Loucy (cell line): ENCODE data around the gene LHX4.

Source experiments
- H2AFZ ChIP-seq: fragments of 200-600 bp; sonication (generic); 2 replicates; pipeline ENCODE4 v1.6.0; 2016; ENCODE audit warnings: antibody characterized with exemption, mild to moderate bottlenecking, low read length, moderate library complexity
- H3F3A ChIP-seq: fragments of 200-600 bp; 2 replicates; pipeline ENCODE4 v1.6.0; 2016; ENCODE audit warnings: antibody characterized with exemption, low read depth, mild to moderate bottlenecking
- H3K27me3 ChIP-seq: fragments of 200-600 bp; sonication (generic); 2 replicates; pipeline ENCODE4 v1.6.1; 2014; ENCODE audit warnings: low read length, mild to moderate bottlenecking; ENCODE audit not compliant: insufficient read depth, poor library complexity, severe bottlenecking
- H3K36me3 ChIP-seq: fragments of 200-600 bp; sonication (generic); 2 replicates; pipeline ENCODE4 v1.6.1; 2016; ENCODE audit warnings: low read length; ENCODE audit not compliant: insufficient read depth
- H3K4me1 ChIP-seq: fragments of 200-600 bp; sonication (generic); 2 replicates; pipeline ENCODE4 v1.5.1; 2014; ENCODE audit warnings: low read length, mild to moderate bottlenecking; ENCODE audit not compliant: insufficient read depth, poor library complexity, severe bottlenecking
- H3K4me2 ChIP-seq: fragments of 200-600 bp; sonication (generic); 2 replicates; pipeline ENCODE4 v1.6.0; 2014; ENCODE audit warnings: antibody characterized with exemption, low read length, low read depth, mild to moderate bottlenecking; ENCODE audit not compliant: poor library complexity, severe bottlenecking
- H3K4me3 ChIP-seq: fragments of 200-600 bp; sonication (generic); 2 replicates; pipeline ENCODE4 v1.5.1; 2014; ENCODE audit warnings: low read length, mild to moderate bottlenecking, mixed read lengths; ENCODE audit not compliant: poor library complexity, severe bottlenecking
- H3K79me2 ChIP-seq: fragments of 200-600 bp; sonication (generic); 2 replicates; pipeline ENCODE4 v1.6.1; 2014; ENCODE audit warnings: low read length; ENCODE audit not compliant: insufficient read depth
- H3K9ac ChIP-seq: fragments of 200-600 bp; sonication (generic); 2 replicates; pipeline ENCODE4 v1.6.0; 2014; ENCODE audit warnings: mild to moderate bottlenecking, low read depth, low read length, moderate library complexity; ENCODE audit not compliant: poor library complexity, severe bottlenecking
- H3K9me2 ChIP-seq: fragments of 200-600 bp; sonication (generic); replicated peaks from 2 replicates; pipeline ENCODE4 v1.6.1; 2016; ENCODE audit warnings: low read depth, low read length, mixed read lengths
- H3K9me3 ChIP-seq: fragments of 200-600 bp; sonication (generic); 2 replicates; pipeline ENCODE4 v1.6.1; 2014; ENCODE audit warnings: mild to moderate bottlenecking, antibody characterized with exemption, low read length, low read depth; ENCODE audit not compliant: insufficient read depth
- H4K20me1 ChIP-seq: fragments of 200-600 bp; sonication (generic); 2 replicates; pipeline ENCODE4 v1.6.0; 2014; ENCODE audit warnings: antibody characterized with exemption, low read length, mild to moderate bottlenecking; ENCODE audit not compliant: insufficient read depth, poor library complexity, severe bottlenecking
- CTCF ChIP-seq: fragments of 200-600 bp; sonication (generic); conservative IDR thresholded peaks from 2 replicates; pipeline ENCODE4 v1.5.1; 2014; ENCODE audit warnings: mild to moderate bottlenecking, antibody characterized with exemption, low read length
- EZH2phosphoT487 ChIP-seq: fragments of 200-600 bp; IDR thresholded peaks from 2 replicates; pipeline ENCODE4 v1.6.1; 2018; ENCODE audit warnings: antibody characterized with exemption, mild to moderate bottlenecking, moderate library complexity, borderline replicate concordance

Gene LHX4

GRCh38 chr1:180270530-180271271 lies 40.6 kb downstream of the LHX4 start:
- TF ChIP-seq EZH2phosphoT487: no peak
- TF ChIP-seq CTCF: no peak
- peaks cover 5% of the 10 kb centered on the region for H3K4me1 ChIP-seq
- H3K27me3 ChIP-seq: no peaks in the 10 kb centered on the region
- no peak overlapping the region for H2AFZ ChIP-seq
- no peak overlapping the region for H3K4me3 ChIP-seq
- H4K20me1 ChIP-seq: no peaks in the 10 kb centered on the region
- H3K79me2 ChIP-seq: no peaks in the 10 kb centered on the region
- no peaks in the 10 kb centered on the region for H3F3A ChIP-seq
- H3K9ac ChIP-seq: no peak overlapping the region
- peaks cover 16% of the 10 kb centered on the region; the same call in 1 of the 2 replicates for H3K36me3 ChIP-seq
- H3K9me3 ChIP-seq: no peaks in the 10 kb centered on the region
- H3K9me2 ChIP-seq: no peaks in the 10 kb centered on the region
- H3K4me2 ChIP-seq: no peak overlapping the region

- Histone ChIP-seq H2AFZ (no peak overlapping the region), H3K9me2 (no peaks in the 10 kb centered on the region), H3K4me1 (peaks cover 5% of the 10 kb centered on the region), H3K9me3 (no peaks in the 10 kb centered on the region), H3F3A (no peaks in the 10 kb centered on the region), H3K4me3 (no peak overlapping the region), H3K79me2 (no peaks in the 10 kb centered on the region), H3K9ac (no peak overlapping the region), H3K36me3 (peaks cover 16% of the 10 kb centered on the region; the same call in 1 of the 2 replicates), H3K27me3 (no peaks in the 10 kb centered on the region), H3K4me2 (no peak overlapping the region), H4K20me1 (no peaks in the 10 kb centered on the region)
- TF ChIP-seq EZH2phosphoT487 (no peak), CTCF (no peak)
Observed at GRCh38 chr1:180271272-180272255, 41.5 kb downstream of the LHX4 start.

- Histone ChIP-seq H3K79me2 (no peaks in the 10 kb centered on the region), H3K9me3 (no peaks in the 10 kb centered on the region), H3K4me3 (no peak overlapping the region), H3K27me3 (no peaks in the 10 kb centered on the region), H3K36me3 (peaks cover 16% of the 10 kb centered on the region; the same call in 1 of the 2 replicates), H3F3A (no peaks in the 10 kb centered on the region), H3K4me1 (peaks cover 3% of the 10 kb centered on the region), H3K4me2 (no peak overlapping the region), H3K9me2 (no peaks in the 10 kb centered on the region), H3K9ac (no peak overlapping the region), H4K20me1 (no peaks in the 10 kb centered on the region), H2AFZ (no peak overlapping the region)
- TF ChIP-seq EZH2phosphoT487: no peak
- TF ChIP-seq CTCF: no peak
Observed at GRCh38 chr1:180272395-180272794, 42.3 kb downstream of the LHX4 start.
